ENCODE data around the gene CD151.

DNA sequence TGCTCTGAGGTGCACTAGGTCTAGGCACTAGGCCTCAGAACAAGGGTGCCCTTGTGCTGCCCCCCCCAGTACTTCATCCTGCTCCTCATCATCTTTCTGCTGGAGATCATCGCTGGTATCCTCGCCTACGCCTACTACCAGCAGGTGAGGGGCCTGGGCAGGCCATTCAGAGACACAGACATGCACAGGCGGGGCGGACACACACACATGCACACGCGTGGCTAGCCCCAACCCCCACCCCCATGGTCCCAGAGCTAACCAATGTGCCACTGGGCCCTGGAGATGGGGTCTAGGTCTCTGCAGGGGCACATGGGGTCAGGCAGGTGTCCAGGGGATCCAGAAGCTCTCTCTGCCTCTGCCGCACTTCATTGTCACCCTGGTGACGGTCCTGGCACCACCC is 3.9 kb downstream of the CD151 start:
- TF ChIP-seq EZH2 (IDR thresholded peaks at IDR 0.05) (no peak), TCF7L2 (IDR thresholded peaks at IDR 0.05; ENCODE audit: borderline replicate concordance, extremely low read depth, insufficient read depth, insufficient read length) (no peak), CEBPB (IDR thresholded peaks at IDR 0.05; ENCODE audit: low read depth) (no peak), SP1 (IDR thresholded peaks at IDR 0.05; ENCODE audit: low read depth) (no peak), EGR1 (IDR thresholded peaks at IDR 0.05; ENCODE audit: low read depth) (no peak)
